IMR-90 (cell line): Measurements from ENCODE around the gene MAGI2. TPM values are rescaled to one million over a fixed set of nuclear protein-coding genes. Genes with fewer than 3 reads are reported as not detected.

ENCODE experiments used
- ATAC-seq: fragments of 200-7000 bp; cut with Tn5 transposase; 2 replicates; pipeline ENCODE4 v1.9.1; 2020; ENCODE audit warnings: low read depth, mild to moderate bottlenecking, moderate library complexity
- BruUV-seq: library from RNA; stranded (reverse); fragments of 400-500 nt; replicated peaks from 2 replicates; lab custom pipeline; 2021; lab: Mats Ljungman, UMichigan
- CTCF ChIA-PET: fragments of 300-600 bp; formaldehyde crosslinking; extraction: SDS; loops from one replicate; lab custom pipeline; 2021; ENCODE audit warnings: antibody characterized with exemption; lab: Yijun Ruan, JAX
- POLR2A ChIA-PET: fragments of 300-600 bp; sonication (Branson Sonifier 250); formaldehyde crosslinking; loops from one replicate; lab custom pipeline; 2022; ENCODE audit warnings: antibody characterized with exemption; ENCODE audit not compliant: unreplicated experiment; lab: Charles Lee
- DNase-seq: peaks from one replicate; pipeline ENCODE4 v3.0.0; 2013
- H2AFZ ChIP-seq: replicated peaks from 2 replicates; pipeline ENCODE3; 2013; ENCODE audit warnings: low read length, mild to moderate bottlenecking; ENCODE audit not compliant: poor library complexity
- H2AK5ac ChIP-seq: 2 replicates; pipeline ENCODE4 v1.6.1; 2013; ENCODE audit warnings: low read depth, low read length, inconsistent platforms
- H2AK9ac ChIP-seq: replicated peaks from 2 replicates; pipeline ENCODE3; 2013; ENCODE audit warnings: mild to moderate bottlenecking, low read depth, low read length, moderate library complexity; ENCODE audit not compliant: poor library complexity
- H2BK120ac ChIP-seq: 2 replicates; pipeline ENCODE4 v1.6.1; 2013; ENCODE audit warnings: low read depth, low read length, inconsistent platforms
- H2BK15ac ChIP-seq: 3 replicates; pipeline ENCODE4 v1.6.1; 2013; ENCODE audit warnings: low read depth, low read length, inconsistent platforms
- H2BK20ac ChIP-seq: 2 replicates; pipeline ENCODE4 v1.6.1; 2013; ENCODE audit warnings: low read depth, mild to moderate bottlenecking, inconsistent platforms, low read length, moderate library complexity
- H2BK5ac ChIP-seq: 2 replicates; pipeline ENCODE4 v1.6.1; 2013; ENCODE audit warnings: mild to moderate bottlenecking, low read depth, low read length, inconsistent platforms; ENCODE audit not compliant: poor library complexity, severe bottlenecking
- H3K14ac ChIP-seq: replicated peaks from 2 replicates; pipeline ENCODE4 v1.6.1; 2013; ENCODE audit warnings: low read depth, low read length, inconsistent platforms
- H3K18ac ChIP-seq: 2 replicates; pipeline ENCODE4 v1.6.1; 2013; ENCODE audit warnings: low read depth, low read length, control low read depth
- H3K23ac ChIP-seq: 2 replicates; pipeline ENCODE4 v1.6.1; 2013; ENCODE audit warnings: low read depth, low read length, inconsistent platforms
- H3K27ac ChIP-seq: 2 replicates; pipeline ENCODE4 v1.5.1; 2013; ENCODE audit warnings: mild to moderate bottlenecking, control low read depth, low read length; ENCODE audit not compliant: insufficient read depth
- H3K27me3 ChIP-seq: 2 replicates; pipeline ENCODE4 v1.6.1; 2013; ENCODE audit warnings: low read length; ENCODE audit not compliant: control insufficient read depth, insufficient read depth
- H3K36me3 ChIP-seq: 2 replicates; pipeline ENCODE4 v1.6.1; 2013; ENCODE audit warnings: low read length, mixed read lengths; ENCODE audit not compliant: control insufficient read depth, insufficient read depth
- H3K4ac ChIP-seq: 2 replicates; pipeline ENCODE4 v1.6.1; 2013; ENCODE audit warnings: low read depth, low read length, inconsistent platforms
- H3K4me1 ChIP-seq: 2 replicates; pipeline ENCODE4 v1.6.1; 2013; ENCODE audit warnings: low read length, mixed read lengths; ENCODE audit not compliant: control insufficient read depth, insufficient read depth
- H3K4me2 ChIP-seq: 2 replicates; pipeline ENCODE4 v1.6.1; 2013; ENCODE audit warnings: low read depth, mild to moderate bottlenecking, control low read depth, low read length, moderate library complexity
- H3K4me3 ChIP-seq: 2 replicates; pipeline ENCODE4 v1.5.1; 2013; ENCODE audit warnings: low read depth, mild to moderate bottlenecking, control low read depth, low read length, moderate library complexity; ENCODE audit not compliant: insufficient read depth
- H3K56ac ChIP-seq: 2 replicates; pipeline ENCODE4 v1.6.1; 2013; ENCODE audit warnings: low read length, inconsistent platforms; ENCODE audit not compliant: insufficient read depth; ENCODE audit errors: extremely low read depth
- H3K79me1 ChIP-seq, 2 experiments: 2 replicates each; pipeline ENCODE4 v1.6.1; 2013; ENCODE audit warnings: low read length in 2 of 2, inconsistent platforms in 1 of 2, low read depth in 1 of 2
- H3K9ac ChIP-seq: 2 replicates; pipeline ENCODE4 v1.6.1; 2013; ENCODE audit warnings: low read depth, low read length, control low read depth
- H3K9me1 ChIP-seq: 2 replicates; pipeline ENCODE4 v1.6.1; 2013; ENCODE audit warnings: low read length, inconsistent platforms; ENCODE audit not compliant: insufficient read depth
- H3K9me3 ChIP-seq: 2 replicates; pipeline ENCODE4 v1.6.1; 2013; ENCODE audit warnings: low read length; ENCODE audit not compliant: control insufficient read depth, insufficient read depth
- H4K20me1 ChIP-seq: 2 replicates; pipeline ENCODE4 v1.6.1; 2013; ENCODE audit warnings: low read length, inconsistent platforms; ENCODE audit not compliant: insufficient read depth
- H4K5ac ChIP-seq: 2 replicates; pipeline ENCODE4 v1.6.1; 2013; ENCODE audit warnings: mild to moderate bottlenecking, low read depth, low read length, control low read depth
- H4K8ac ChIP-seq, 2 experiments: 2 replicates each; pipeline ENCODE4 v1.6.1; 2013; ENCODE audit warnings: low read depth in 2 of 2, low read length in 2 of 2, control low read depth in 1 of 2, inconsistent platforms in 1 of 2
- H4K91ac ChIP-seq: 2 replicates; pipeline ENCODE4 v1.6.1; 2013; ENCODE audit warnings: low read depth, low read length, inconsistent platforms; ENCODE audit not compliant: insufficient read depth
- CEBPB ChIP-seq: IDR thresholded peaks from 2 replicates; pipeline ENCODE4 v1.6.1; 2012; ENCODE audit warnings: low read depth, low read length, improper control_type of control experiment
- CHD1 ChIP-seq: IDR thresholded peaks from 2 replicates; pipeline ENCODE4 v1.6.1; 2012; ENCODE audit warnings: low read depth, low read length, improper control_type of control experiment
- MAFK ChIP-seq: IDR thresholded peaks from 2 replicates; pipeline ENCODE4 v1.6.1; 2012; ENCODE audit warnings: low read depth, low read length, improper control_type of control experiment
- MXI1 ChIP-seq: IDR thresholded peaks from 2 replicates; pipeline ENCODE4 v1.6.1; 2012; ENCODE audit warnings: low read depth, mild to moderate bottlenecking, low read length, moderate library complexity, borderline replicate concordance
- NFE2L2 ChIP-seq: fragments of 150-350 bp; IDR thresholded peaks from 2 replicates; pipeline ENCODE4 v1.6.1; 2016; ENCODE audit warnings: low read depth, mild to moderate bottlenecking, low read length
- POLR2A ChIP-seq: IDR thresholded peaks from 2 replicates; pipeline ENCODE4 v1.6.1; 2012; ENCODE audit warnings: mild to moderate bottlenecking, low read depth, low read length
- SMC3 ChIP-seq: fragments of 150-350 bp; IDR thresholded peaks from 2 replicates; pipeline ENCODE4 v1.6.1; 2016; ENCODE audit warnings: low read depth, mild to moderate bottlenecking, antibody characterized with exemption, low read length, moderate library complexity
- WGBS, 2 experiments: methylation state at CpG; one replicate each; pipeline versions ENCODE4 v1.1.5 to v1.1.7; 2013; ENCODE audit warnings: missing lambda C conversion rate in 2 of 2; ENCODE audit not compliant: insufficient read length in 1 of 2; ENCODE audit errors: extremely low coverage in 2 of 2; 5-methylcytosine and 5-hydroxymethylcytosine counted together
- dilution Hi-C: fragments of 300-500 bp; cut with HindIII; formaldehyde crosslinking; loops from one replicate; pipeline ENCODE4 v1.14.3; 2018; ENCODE audit warnings: low sequenced_read_pairs; ENCODE audit not compliant: unreplicated experiment
- in situ Hi-C: fragments of 300-500 bp; cut with MboI; formaldehyde crosslinking; loops from 3 replicates; pipeline ENCODE4 v1.14.3; 2019; ENCODE audit warnings: low sequenced_read_pairs, inconsistent platforms, mixed read lengths
- intact Hi-C: fragments of 100-400 bp; cut with micrococcal nuclease; formaldehyde crosslinking; loops from 2 replicates; pipeline ENCODE4 v1.10.0; 2022
- polyA plus RNA-seq, 3 experiments: library from polyadenylated mRNA; depleted of rRNA; stranded (reverse); fragments of >200 nt; gene quantifications; 2 replicates each; pipeline ENCODE4 v1.2.3, GENCODE V29; 2012; ENCODE audit warnings: low replicate concordance in 1 of 3
- total RNA-seq: library from RNA; depleted of rRNA; stranded (reverse); fragments of >200 nt; gene quantifications from 2 replicates; pipeline ENCODE4 v1.2.3, GENCODE V29; 2012
- TF ChIP-seq, protein P1 (sequence below): fragments of 150-350 bp; IDR thresholded peaks from 2 replicates; pipeline ENCODE4 v1.6.1; 2016; ENCODE audit warnings: low read depth, mild to moderate bottlenecking, low read length, moderate library complexity, borderline replicate concordance

MAGI2 gene
- total and polyA plus RNA-seq, 2 of the 4 experiments (the other 2 are of a cell fraction), result 2.5 to 17.9 TPM

DNA sequence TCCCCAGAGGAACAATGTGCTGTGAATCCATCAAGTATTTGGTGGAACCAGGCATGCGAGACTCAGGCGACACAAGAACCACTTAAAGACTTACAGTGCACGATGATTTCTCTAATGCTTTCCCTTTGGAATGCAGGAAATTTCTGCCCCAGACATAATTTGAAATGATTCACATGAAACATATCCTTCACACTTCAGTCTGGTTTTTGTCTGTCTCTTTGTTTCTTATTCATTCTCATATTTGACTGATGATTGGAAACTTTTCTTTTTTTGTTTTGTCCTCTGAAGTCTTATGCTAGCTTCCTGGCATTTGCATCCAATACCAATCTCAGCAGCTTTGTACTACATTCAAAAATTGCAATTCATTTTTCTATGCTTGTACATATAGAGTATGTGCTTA is 1152.1 kb downstream of the MAGI2 start:
- H3K9me1 ChIP-seq, result peaks cover 3% of the 10 kb centered on the region
- no peaks in the 10 kb centered on the region for H3K27me3 ChIP-seq
- no peaks in the 10 kb centered on the region; the same call in 1 of the 2 replicates for H3K4me1 ChIP-seq
- WGBS, 2 experiments, result no CpG with 5 or more reads among the region's 3 CpGs
- ChIA-PET CTCF (no interaction called here), POLR2A (interaction anchor here (0.6 kb wide), 1 partner anchor 109 kb away, joined by 4 read pairs; no protein-coding TSS in a partner anchor)
- no peak overlapping the region for H4K5ac ChIP-seq
- H3K9me3 ChIP-seq, result no peaks in the 10 kb centered on the region
- ATAC-seq (peak; percentile 63), DNase-seq (peak; percentile 56)
- no peaks in the 10 kb centered on the region for H3K36me3 ChIP-seq
- TF ChIP-seq CEBPB (no peak), MAFK (no peak), MXI1 (no peak), NFE2L2 (no peak), POLR2A (no peak), CHD1 (no peak), SMC3 (no peak)
- TF ChIP-seq, protein P1, sequence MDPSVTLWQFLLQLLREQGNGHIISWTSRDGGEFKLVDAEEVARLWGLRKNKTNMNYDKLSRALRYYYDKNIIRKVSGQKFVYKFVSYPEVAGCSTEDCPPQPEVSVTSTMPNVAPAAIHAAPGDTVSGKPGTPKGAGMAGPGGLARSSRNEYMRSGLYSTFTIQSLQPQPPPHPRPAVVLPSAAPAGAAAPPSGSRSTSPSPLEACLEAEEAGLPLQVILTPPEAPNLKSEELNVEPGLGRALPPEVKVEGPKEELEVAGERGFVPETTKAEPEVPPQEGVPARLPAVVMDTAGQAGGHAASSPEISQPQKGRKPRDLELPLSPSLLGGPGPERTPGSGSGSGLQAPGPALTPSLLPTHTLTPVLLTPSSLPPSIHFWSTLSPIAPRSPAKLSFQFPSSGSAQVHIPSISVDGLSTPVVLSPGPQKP, result no peak
- H3K23ac ChIP-seq, result peak overlapping the region; percentile 60
- H3K4ac ChIP-seq, result peak overlapping the region; percentile 44
- no peak overlapping the region for H2AK9ac ChIP-seq
- H2AFZ ChIP-seq, result peak overlapping the region; percentile 36
- intact Hi-C loops (no loop called here), in situ Hi-C loops (no loop called here), dilution Hi-C loops (no loop called here)
- no peak overlapping the region; the same call in 1 of the 2 replicates for H3K9ac ChIP-seq
- H2BK5ac ChIP-seq, result peak overlapping the region; percentile 76
- peak overlapping the region; percentile 57; the same call in 1 of the 2 replicates for H2BK20ac ChIP-seq
- peak overlapping the region; percentile 62; the same call in 1 of the 2 replicates for H3K14ac ChIP-seq
- H3K27ac ChIP-seq, result no peak overlapping the region
- H4K91ac ChIP-seq, result no peak overlapping the region
- no peak overlapping the region for H3K56ac ChIP-seq
- no peak overlapping the region for H3K4me3 ChIP-seq
- no peak overlapping the region for H2AK5ac ChIP-seq
- peak overlapping the region; percentile 55; the same call in 1 of the 2 replicates for H3K18ac ChIP-seq
- peak overlapping the region; percentile 47 for H3K4me2 ChIP-seq
- peak overlapping the region; percentile 58 for H2BK120ac ChIP-seq
- peak overlapping the region; percentile 12; the same call in 1 of the 3 replicates for H2BK15ac ChIP-seq
- peak overlapping the region in 1 of 2 experiments; percentile 19; a peak in 1 of 4 replicates for H4K8ac ChIP-seq
- BruUV-seq, result no TSS peak
- no peaks in the 10 kb centered on the region for H4K20me1 ChIP-seq
- H3K79me1 ChIP-seq, result no peaks in the 10 kb centered on the region; a peak in 1 of 4 replicates
